OCI-LY3 (cell line): ENCODE data around the gene LYPD4.

Experiments used
- H2AFZ ChIP-seq: fragments of 200-600, 300-600 bp; shearing (Covaris generic); 2 replicates; pipeline ENCODE4 v1.6.0; 2014; ENCODE audit warnings: antibody characterized with exemption, low read depth, low read length
- H3K27ac ChIP-seq: fragments of 200-600, 300-600 bp; sonication (generic); 2 replicates; pipeline ENCODE4 v1.5.1; 2014; ENCODE audit warnings: mild to moderate bottlenecking, low read length, moderate library complexity, mixed read lengths
- H3K27me3 ChIP-seq: fragments of 200-600, 300-600 bp; sonication (generic); 2 replicates; pipeline ENCODE4 v1.6.1; 2014; ENCODE audit warnings: low read depth, low read length, mixed read lengths
- H3K36me3 ChIP-seq: fragments of 200-600, 300-600 bp; sonication (generic); replicated peaks from 2 replicates; pipeline ENCODE3; 2014; ENCODE audit warnings: low read depth, low read length, mixed read lengths
- H3K4me1 ChIP-seq: fragments of 300-600, 200-600 bp; sonication (generic); 2 replicates; pipeline ENCODE4 v1.6.1; 2014; ENCODE audit warnings: low read length, mixed read lengths
- H3K4me2 ChIP-seq: fragments of 200-600, 300-600 bp; sonication (generic); 2 replicates; pipeline ENCODE4 v1.6.1; 2014; ENCODE audit warnings: low read length, mixed read lengths
- H3K4me3 ChIP-seq: fragments of 300-600, 200-600 bp; sonication (generic); 2 replicates; pipeline ENCODE4 v1.5.1; 2014; ENCODE audit warnings: antibody characterized with exemption, mild to moderate bottlenecking, low read length, moderate library complexity
- H3K79me2 ChIP-seq: fragments of 300-600, 200-600 bp; shearing (Covaris generic); 2 replicates; pipeline ENCODE4 v1.6.1; 2014; ENCODE audit warnings: mild to moderate bottlenecking, low read length, mixed read lengths
- H3K9ac ChIP-seq: fragments of 300-600, 200-600 bp; shearing (Covaris generic); 2 replicates; pipeline ENCODE4 v1.6.0; 2014; ENCODE audit warnings: mild to moderate bottlenecking, low read length, moderate library complexity
- H3K9me3 ChIP-seq: fragments of 200-600, 300-600 bp; shearing (Covaris generic); 2 replicates; pipeline ENCODE4 v1.6.1; 2014; ENCODE audit warnings: low read length, mixed read lengths; ENCODE audit not compliant: insufficient read depth
- H4K20me1 ChIP-seq: fragments of 200-600, 300-600 bp; sonication (generic); 2 replicates; pipeline ENCODE4 v1.6.1; 2016; ENCODE audit warnings: low read length, mixed read lengths; ENCODE audit not compliant: insufficient read depth
- EZH2phosphoT487 ChIP-seq: fragments of 200-600 bp; shearing (Covaris generic); IDR thresholded peaks from 2 replicates; pipeline ENCODE4 v1.6.1; 2018; ENCODE audit warnings: antibody characterized with exemption, mixed run types, low read depth
- TF ChIP-seq, protein P1 (sequence below): fragments of 200-600, 300-600 bp; sonication (generic); IDR thresholded peaks from 2 replicates; pipeline ENCODE4 v1.5.1; 2014; ENCODE audit warnings: antibody characterized with exemption, low read length, low read depth

LYPD4 gene

DNA sequence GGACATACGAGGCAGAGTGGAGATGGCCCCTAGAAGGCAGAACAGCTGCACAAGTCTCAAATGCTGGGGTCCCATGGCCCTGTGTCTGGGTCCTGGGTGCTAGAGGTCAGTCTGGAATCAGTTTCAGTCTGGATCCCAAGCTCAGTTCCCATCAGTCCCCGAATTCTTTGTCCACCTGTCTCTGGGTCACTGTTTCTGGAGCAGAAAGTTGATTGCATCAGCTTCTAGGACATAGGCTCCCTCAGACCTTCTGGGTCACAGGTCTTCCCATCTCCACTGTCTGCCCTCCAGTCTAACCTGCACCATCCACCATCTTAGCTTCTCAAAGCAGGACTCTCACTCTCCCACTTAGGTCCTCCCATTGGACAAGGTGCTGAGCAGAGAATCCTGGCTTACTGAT is 5.3 kb downstream of the LYPD4 start:
- Histone ChIP-seq H3K27ac (no peak overlapping the region), H3K9me3 (no peaks in the 10 kb centered on the region), H4K20me1 (no peaks in the 10 kb centered on the region), H2AFZ (no peak overlapping the region), H3K9ac (no peak overlapping the region), H3K36me3 (no peaks in the 10 kb centered on the region), H3K4me2 (no peak overlapping the region), H3K27me3 (peaks cover 49% of the 10 kb centered on the region), H3K4me3 (no peak overlapping the region), H3K79me2 (no peaks in the 10 kb centered on the region), H3K4me1 (no peaks in the 10 kb centered on the region)
- TF ChIP-seq, protein P1, sequence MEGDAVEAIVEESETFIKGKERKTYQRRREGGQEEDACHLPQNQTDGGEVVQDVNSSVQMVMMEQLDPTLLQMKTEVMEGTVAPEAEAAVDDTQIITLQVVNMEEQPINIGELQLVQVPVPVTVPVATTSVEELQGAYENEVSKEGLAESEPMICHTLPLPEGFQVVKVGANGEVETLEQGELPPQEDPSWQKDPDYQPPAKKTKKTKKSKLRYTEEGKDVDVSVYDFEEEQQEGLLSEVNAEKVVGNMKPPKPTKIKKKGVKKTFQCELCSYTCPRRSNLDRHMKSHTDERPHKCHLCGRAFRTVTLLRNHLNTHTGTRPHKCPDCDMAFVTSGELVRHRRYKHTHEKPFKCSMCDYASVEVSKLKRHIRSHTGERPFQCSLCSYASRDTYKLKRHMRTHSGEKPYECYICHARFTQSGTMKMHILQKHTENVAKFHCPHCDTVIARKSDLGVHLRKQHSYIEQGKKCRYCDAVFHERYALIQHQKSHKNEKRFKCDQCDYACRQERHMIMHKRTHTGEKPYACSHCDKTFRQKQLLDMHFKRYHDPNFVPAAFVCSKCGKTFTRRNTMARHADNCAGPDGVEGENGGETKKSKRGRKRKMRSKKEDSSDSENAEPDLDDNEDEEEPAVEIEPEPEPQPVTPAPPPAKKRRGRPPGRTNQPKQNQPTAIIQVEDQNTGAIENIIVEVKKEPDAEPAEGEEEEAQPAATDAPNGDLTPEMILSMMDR = no peak
- no peak for TF ChIP-seq EZH2phosphoT487

DNA sequence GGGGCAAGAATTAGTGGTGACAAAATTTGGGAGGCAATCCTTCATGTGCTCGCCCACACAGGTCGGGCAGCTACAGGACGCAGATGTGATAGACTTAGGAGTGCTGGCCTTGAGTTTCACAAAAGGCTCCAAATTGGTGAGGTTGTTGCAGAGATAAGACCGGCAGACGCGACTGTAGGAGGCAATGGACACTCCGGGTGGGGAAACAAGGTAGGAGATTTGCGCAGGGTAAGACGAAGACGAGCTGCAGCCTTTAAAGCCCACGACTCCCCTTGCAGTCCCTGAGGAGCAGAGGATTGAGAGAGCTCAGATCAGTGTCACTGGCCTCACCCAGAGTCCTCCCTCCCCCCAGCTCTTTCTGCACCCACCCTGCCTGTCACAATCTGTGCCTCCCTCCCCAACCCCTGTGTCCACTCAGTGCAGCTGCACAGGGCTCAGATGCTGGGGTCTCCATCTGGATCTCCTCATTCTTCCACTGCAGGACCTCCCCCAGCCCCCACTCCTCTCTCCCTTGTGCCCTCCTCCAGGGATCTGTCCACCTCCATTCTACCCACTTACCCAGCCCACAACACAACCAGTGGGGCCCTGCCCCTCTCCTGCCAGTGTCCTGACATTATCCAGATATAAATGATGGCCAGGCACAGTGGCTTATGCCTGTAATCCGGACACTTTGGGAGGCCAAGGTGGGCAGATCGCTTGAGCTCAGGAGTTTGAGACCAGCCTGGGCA is 6.3 kb downstream of the LYPD4 start:
- peaks cover 50% of the 10 kb centered on the region for H3K27me3 ChIP-seq

DNA sequence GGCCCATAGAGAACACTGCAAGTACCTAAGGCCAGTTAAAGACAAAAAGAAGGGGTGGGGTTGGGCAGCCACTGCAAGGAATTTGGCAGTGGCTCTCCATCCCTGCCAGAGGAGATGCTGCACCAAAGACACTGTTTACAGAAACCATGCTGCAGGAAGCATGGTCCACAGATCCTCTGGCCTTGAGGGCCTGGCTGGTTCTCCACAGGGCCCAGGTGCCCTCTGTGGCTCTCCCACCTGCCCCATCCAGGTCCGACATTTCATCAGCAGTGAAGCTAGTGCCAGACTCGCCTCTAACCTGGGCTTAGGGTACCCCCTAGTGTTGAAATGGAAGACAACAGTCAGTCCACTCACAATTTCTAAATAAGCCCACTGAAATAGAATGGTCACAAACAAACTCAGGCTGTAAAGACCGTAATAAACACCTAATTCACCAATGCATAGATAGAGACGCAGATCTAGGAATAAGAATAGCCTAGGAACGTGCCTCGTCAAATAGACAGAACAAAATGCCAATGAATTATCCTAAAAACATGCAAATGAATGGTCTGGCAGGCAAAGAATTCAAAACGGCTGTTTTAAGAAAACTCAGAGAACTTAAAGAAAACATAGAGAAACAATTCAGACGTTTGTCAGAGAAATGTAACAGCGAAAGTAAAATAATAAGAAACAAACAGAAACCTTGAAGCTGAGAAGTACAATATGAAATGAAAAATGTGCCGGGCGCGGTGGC is 23.3 kb downstream of the LYPD4 start:
- H4K20me1 ChIP-seq = no peaks in the 10 kb centered on the region

More for the DNA sequence above, 6.3 kb downstream of the LYPD4 start:
- no peak for TF ChIP-seq EZH2phosphoT487
- TF ChIP-seq, protein P1 = no peak
- no peaks in the 10 kb centered on the region for H3K4me1 ChIP-seq
- H3K36me3 ChIP-seq = no peaks in the 10 kb centered on the region
- H4K20me1 ChIP-seq = no peaks in the 10 kb centered on the region
- H2AFZ ChIP-seq = no peak overlapping the region
- no peak overlapping the region for H3K27ac ChIP-seq
- no peaks in the 10 kb centered on the region for H3K79me2 ChIP-seq
- no peaks in the 10 kb centered on the region for H3K9me3 ChIP-seq
- no peak overlapping the region for H3K4me2 ChIP-seq
- no peak overlapping the region for H3K9ac ChIP-seq
- H3K4me3 ChIP-seq = no peak overlapping the region

DNA sequence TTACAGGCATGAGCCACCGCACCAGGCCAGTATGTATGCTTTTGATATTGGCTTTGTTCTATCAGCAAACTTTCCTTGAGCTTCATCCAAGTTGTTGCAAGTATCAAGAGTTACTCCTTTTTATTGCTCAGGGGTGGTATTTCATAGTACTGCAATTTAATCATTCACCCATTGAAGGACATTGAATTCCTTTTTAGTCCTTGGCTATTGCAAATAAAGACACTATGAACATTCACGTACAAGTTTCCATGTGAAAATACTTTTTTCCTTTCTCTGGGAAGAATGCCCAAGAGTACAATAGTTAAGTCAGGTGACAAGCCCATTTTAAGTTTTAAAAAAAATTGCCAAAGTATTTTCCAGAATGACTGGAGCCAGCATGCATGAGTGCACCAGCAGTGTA is 27.7 kb downstream of the LYPD4 start:
- Histone ChIP-seq H3K9me3 (no peaks in the 10 kb centered on the region), H3K4me2 (no peak overlapping the region), H3K27ac (no peak overlapping the region), H4K20me1 (no peaks in the 10 kb centered on the region), H3K27me3 (peaks cover 20% of the 10 kb centered on the region), H3K9ac (no peak overlapping the region), H3K4me3 (no peak overlapping the region), H3K4me1 (no peaks in the 10 kb centered on the region), H2AFZ (no peak overlapping the region), H3K36me3 (no peaks in the 10 kb centered on the region), H3K79me2 (no peaks in the 10 kb centered on the region)
- TF ChIP-seq, protein P1 = no peak
- TF ChIP-seq EZH2phosphoT487 = no peak

More for the DNA sequence above, 23.3 kb downstream of the LYPD4 start:
- Histone ChIP-seq H3K79me2 (no peaks in the 10 kb centered on the region), H3K4me3 (no peak overlapping the region), H3K4me1 (no peaks in the 10 kb centered on the region), H3K9ac (no peak overlapping the region), H3K36me3 (no peaks in the 10 kb centered on the region), H3K4me2 (no peak overlapping the region), H3K27ac (no peak overlapping the region), H3K9me3 (no peaks in the 10 kb centered on the region), H2AFZ (peak overlapping the region; percentile 31; the same call in 1 of the 2 replicates), H3K27me3 (peaks cover 22% of the 10 kb centered on the region)
- TF ChIP-seq EZH2phosphoT487 = no peak
- TF ChIP-seq, protein P1 = peak; percentile 90
